Breast epithelium (tissue), 3 donors: Measurements from ENCODE around the gene FAF1.
A peak's percentile ranks its signal among the peaks of the same experiment; 100 is the strongest.

Source experiments
- CTCF ChIP-seq, 3 donors: fragments of 450-650 bp; IDR thresholded peaks; one replicate each; pipeline ENCODE4 v1.5.1; 2016 to 2017; ENCODE audit warnings: antibody characterized with exemption in 3 of 3, mild to moderate bottlenecking in 3 of 3, moderate library complexity in 3 of 3
- POLR2A ChIP-seq: fragments of 450-650 bp; IDR thresholded peaks from one replicate; pipeline ENCODE4 v1.6.1; 2016; ENCODE audit warnings: antibody characterized with exemption, mild to moderate bottlenecking, moderate library complexity
- POLR2AphosphoS5 ChIP-seq, 3 donors: sonication (generic); formaldehyde crosslinking; IDR thresholded peaks; one replicate each; pipeline ENCODE4 v1.6.1; 2017; ENCODE audit warnings: antibody characterized with exemption in 3 of 3

- no peak for TF ChIP-seq CTCF (IDR thresholded peaks at IDR 0.05)
- peak in 1 of 3 donors; percentile 12 for TF ChIP-seq POLR2AphosphoS5 (IDR thresholded peaks at IDR 0.05)
- TF ChIP-seq POLR2A: no peak
These were observed 8.9 kb upstream of the FAF1 start for GRCh38 chr1:50968821-50969610.
